Chondrocyte (in vitro differentiated cells): Measurements from ENCODE around the gene LRMDA. TPM values are rescaled to one million over a fixed set of nuclear protein-coding genes. Genes with fewer than 3 reads are reported as not detected.

ENCODE experiments used
- DNase-seq: peaks from one replicate; pipeline ENCODE4 v3.0.0; 2021; ENCODE audit warnings: mixed read lengths, low spot score
- H3K27ac Mint-ChIP-seq: one replicate; pipeline ENCODE4 v1.8.0; 2021; ENCODE audit warnings: mild to moderate bottlenecking, moderate library complexity, mixed read lengths; ENCODE audit not compliant: unreplicated experiment
- H3K27me3 Mint-ChIP-seq: 2 replicates; pipeline ENCODE4 v1.8.0; 2021; ENCODE audit warnings: low read depth, mixed read lengths
- H3K36me3 Mint-ChIP-seq: 2 replicates; pipeline ENCODE4 v1.8.0; 2021; ENCODE audit warnings: low read depth, mixed read lengths
- H3K4me1 Mint-ChIP-seq: 2 replicates; pipeline ENCODE4 v1.8.0; 2021; ENCODE audit warnings: low read depth, mild to moderate bottlenecking, mixed read lengths
- H3K4me3 Mint-ChIP-seq: one replicate; pipeline ENCODE4 v1.8.0; 2021; ENCODE audit warnings: mild to moderate bottlenecking, moderate library complexity, mixed read lengths; ENCODE audit not compliant: unreplicated experiment
- H3K9me3 Mint-ChIP-seq: 2 replicates; pipeline ENCODE4 v1.8.0; 2021; ENCODE audit warnings: low read depth, mixed read lengths
- total RNA-seq: library from RNA; stranded (reverse); gene quantifications from 3 replicates; pipeline ENCODE4 v1.2.1, GENCODE V29; 2021
- TF ChIP-seq, protein P1 (sequence below): fragments of 200-600 bp; sonication (generic); IDR thresholded peaks from 2 replicates; pipeline ENCODE4 v1.5.0; 2021; ENCODE audit warnings: antibody characterized with exemption, mild to moderate bottlenecking, moderate library complexity

The LRMDA gene
- total RNA-seq, 1 donor from 2014 or later: 2.8 TPM

DNA sequence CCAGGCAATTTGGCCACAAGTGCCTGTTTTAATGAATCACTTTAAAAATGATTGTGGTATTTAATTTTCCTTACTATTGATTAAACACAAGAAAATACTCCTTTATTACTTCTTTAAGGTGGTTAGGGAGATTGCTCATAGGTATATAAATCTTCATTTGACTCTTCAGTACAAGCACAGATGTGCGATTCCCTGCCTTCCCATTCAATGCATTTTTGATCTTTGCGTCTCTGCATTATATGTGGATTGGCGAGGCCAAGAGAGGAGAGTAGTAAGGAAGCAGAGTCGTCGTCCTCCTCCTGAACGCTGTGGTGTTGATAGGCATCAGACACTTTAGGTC lies 683.7 kb downstream of the LRMDA start:
- H3K27me3 Mint-ChIP-seq: peaks cover 3% of the 10 kb centered on the region
- DNase-seq: no peak
- H3K36me3 Mint-ChIP-seq: peaks cover 4% of the 10 kb centered on the region
- H3K4me3 Mint-ChIP-seq: no peak overlapping the region
- TF ChIP-seq, protein P1, sequence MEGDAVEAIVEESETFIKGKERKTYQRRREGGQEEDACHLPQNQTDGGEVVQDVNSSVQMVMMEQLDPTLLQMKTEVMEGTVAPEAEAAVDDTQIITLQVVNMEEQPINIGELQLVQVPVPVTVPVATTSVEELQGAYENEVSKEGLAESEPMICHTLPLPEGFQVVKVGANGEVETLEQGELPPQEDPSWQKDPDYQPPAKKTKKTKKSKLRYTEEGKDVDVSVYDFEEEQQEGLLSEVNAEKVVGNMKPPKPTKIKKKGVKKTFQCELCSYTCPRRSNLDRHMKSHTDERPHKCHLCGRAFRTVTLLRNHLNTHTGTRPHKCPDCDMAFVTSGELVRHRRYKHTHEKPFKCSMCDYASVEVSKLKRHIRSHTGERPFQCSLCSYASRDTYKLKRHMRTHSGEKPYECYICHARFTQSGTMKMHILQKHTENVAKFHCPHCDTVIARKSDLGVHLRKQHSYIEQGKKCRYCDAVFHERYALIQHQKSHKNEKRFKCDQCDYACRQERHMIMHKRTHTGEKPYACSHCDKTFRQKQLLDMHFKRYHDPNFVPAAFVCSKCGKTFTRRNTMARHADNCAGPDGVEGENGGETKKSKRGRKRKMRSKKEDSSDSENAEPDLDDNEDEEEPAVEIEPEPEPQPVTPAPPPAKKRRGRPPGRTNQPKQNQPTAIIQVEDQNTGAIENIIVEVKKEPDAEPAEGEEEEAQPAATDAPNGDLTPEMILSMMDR: no peak
- H3K4me1 Mint-ChIP-seq: peaks cover 65% of the 10 kb centered on the region
- peak overlapping the region; percentile 81 for H3K27ac Mint-ChIP-seq
- peaks cover 8% of the 10 kb centered on the region for H3K9me3 Mint-ChIP-seq

DNA sequence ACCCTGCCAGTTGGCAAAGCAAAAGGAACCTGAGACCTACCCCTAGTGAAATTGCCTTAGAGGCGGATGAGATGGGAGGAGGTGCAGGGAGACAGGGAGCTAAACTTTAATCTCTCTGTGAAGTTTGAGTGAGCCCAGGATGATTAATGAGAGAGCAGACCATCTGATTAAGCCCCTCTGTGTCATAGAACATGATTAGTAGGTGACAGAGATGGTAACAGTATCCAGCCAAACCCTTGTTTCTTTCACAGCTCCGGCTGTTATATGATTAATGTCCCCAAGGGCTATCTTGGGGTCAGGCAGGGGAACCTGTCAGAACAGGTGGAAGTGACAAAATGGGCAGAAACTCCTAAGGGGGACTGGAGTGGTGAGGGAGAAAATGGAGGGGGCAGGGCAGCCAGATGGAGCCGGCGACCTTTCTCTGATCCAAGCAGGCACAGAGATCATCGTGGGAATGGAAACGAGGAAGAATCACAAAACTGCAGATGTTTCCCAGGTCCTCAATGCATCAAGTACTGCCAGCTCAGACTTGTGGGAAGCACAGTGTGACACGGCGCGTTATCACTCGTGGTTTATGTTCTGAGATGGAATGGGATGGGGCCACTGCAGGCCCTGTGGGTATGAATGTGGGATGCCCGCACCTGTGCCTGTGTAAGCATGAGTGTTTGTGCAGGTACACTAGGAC lies 684.2 kb downstream of the LRMDA start:
- Mint-ChIP-seq H3K27me3 (peaks cover 3% of the 10 kb centered on the region), H3K27ac (peak overlapping the region; percentile 42), H3K36me3 (peaks cover 3% of the 10 kb centered on the region), H3K4me1 (peaks cover 70% of the 10 kb centered on the region), H3K4me3 (no peak overlapping the region), H3K9me3 (peaks cover 6% of the 10 kb centered on the region)
- DNase-seq: no peak
- TF ChIP-seq, protein P1: no peak

DNA sequence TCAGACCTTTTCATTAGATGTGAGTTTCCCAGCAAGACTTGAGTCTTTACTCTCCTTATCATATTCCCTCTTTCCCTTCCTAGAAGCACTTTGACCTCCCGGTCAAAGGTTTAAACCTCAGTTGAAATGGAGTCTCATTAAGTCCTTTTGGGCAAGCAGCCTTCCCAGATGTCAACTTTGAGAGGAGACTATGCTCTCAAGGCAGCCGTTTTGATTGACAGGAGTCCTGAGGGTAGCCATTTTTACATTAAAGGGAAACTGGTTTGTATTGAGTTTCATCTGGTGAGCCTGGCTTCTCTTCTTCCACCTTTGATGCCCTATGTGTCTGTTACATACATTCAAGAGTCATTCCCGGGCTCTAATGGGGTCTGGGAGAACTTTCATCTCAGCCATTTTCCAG lies 685.1 kb downstream of the LRMDA start:
- H3K4me3 Mint-ChIP-seq: no peak overlapping the region
- peaks cover 67% of the 10 kb centered on the region for H3K4me1 Mint-ChIP-seq
- peaks cover 2% of the 10 kb centered on the region for H3K36me3 Mint-ChIP-seq
- DNase-seq: no peak
- TF ChIP-seq, protein P1: no peak
- no peak overlapping the region for H3K27ac Mint-ChIP-seq
- H3K9me3 Mint-ChIP-seq: peaks cover 3% of the 10 kb centered on the region
- H3K27me3 Mint-ChIP-seq: no peaks in the 10 kb centered on the region

DNA sequence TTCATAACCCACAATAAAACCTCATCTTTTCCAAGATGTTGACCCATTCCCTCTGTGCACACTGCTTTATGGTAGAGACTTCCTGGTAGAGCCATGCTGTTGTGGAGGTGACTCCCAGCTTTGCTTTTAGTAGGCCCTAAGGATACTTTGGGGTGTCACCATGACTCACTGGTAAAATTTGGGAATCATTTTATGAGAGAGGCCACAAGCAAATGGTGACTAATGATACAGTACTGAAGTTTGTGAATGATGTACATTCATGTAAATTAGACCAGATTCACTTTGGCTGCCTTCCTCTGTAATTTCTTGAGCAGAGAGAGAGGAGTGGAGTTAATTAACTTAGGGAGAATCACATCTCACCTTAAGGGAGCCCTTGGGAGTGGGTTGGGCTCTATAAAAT lies 686.5 kb downstream of the LRMDA start:
- H3K27me3 Mint-ChIP-seq: no peaks in the 10 kb centered on the region
- DNase-seq: no peak
- H3K27ac Mint-ChIP-seq: no peak overlapping the region
- TF ChIP-seq, protein P1: no peak
- peaks cover 3% of the 10 kb centered on the region for H3K9me3 Mint-ChIP-seq
- H3K4me3 Mint-ChIP-seq: no peak overlapping the region
- H3K36me3 Mint-ChIP-seq: peaks cover 2% of the 10 kb centered on the region
- peaks cover 63% of the 10 kb centered on the region for H3K4me1 Mint-ChIP-seq

DNA sequence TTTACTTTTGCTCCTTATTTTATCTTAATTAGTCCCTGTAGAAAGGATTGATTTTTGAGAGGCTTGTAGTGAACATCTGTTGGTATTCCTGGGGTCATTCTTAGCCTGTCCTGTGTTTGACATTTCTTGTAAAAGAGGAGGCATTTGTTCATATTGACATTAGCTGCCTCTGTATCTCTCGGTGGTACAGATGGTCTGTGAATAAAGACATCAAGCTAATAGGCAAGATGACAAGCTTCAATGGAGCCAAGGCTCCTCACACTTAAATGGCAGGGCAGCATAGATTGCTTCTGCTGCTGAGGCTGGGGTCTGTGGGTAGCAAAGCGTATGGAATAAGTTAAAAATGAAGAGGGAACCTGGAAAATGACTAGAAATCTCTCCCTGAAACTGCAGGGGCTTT lies 687.6 kb downstream of the LRMDA start:
- TF ChIP-seq, protein P1: no peak
- peaks cover 2% of the 10 kb centered on the region for H3K36me3 Mint-ChIP-seq
- no peak for DNase-seq
- H3K27ac Mint-ChIP-seq: no peak overlapping the region
- H3K4me3 Mint-ChIP-seq: no peak overlapping the region
- H3K9me3 Mint-ChIP-seq: peaks cover 3% of the 10 kb centered on the region
- H3K27me3 Mint-ChIP-seq: no peaks in the 10 kb centered on the region
- H3K4me1 Mint-ChIP-seq: peaks cover 56% of the 10 kb centered on the region
